HG03439 (cell line): Measurements from ENCODE around the gene IRF2.

Experiments
- ATAC-seq: cut with Tn5 transposase; IDR thresholded peaks from one replicate; pipeline ENCODE4 v1.9.1; 2021; ENCODE audit warnings: mild to moderate bottlenecking, moderate library complexity; ENCODE audit not compliant: unreplicated experiment

IRF2 gene

DNA sequence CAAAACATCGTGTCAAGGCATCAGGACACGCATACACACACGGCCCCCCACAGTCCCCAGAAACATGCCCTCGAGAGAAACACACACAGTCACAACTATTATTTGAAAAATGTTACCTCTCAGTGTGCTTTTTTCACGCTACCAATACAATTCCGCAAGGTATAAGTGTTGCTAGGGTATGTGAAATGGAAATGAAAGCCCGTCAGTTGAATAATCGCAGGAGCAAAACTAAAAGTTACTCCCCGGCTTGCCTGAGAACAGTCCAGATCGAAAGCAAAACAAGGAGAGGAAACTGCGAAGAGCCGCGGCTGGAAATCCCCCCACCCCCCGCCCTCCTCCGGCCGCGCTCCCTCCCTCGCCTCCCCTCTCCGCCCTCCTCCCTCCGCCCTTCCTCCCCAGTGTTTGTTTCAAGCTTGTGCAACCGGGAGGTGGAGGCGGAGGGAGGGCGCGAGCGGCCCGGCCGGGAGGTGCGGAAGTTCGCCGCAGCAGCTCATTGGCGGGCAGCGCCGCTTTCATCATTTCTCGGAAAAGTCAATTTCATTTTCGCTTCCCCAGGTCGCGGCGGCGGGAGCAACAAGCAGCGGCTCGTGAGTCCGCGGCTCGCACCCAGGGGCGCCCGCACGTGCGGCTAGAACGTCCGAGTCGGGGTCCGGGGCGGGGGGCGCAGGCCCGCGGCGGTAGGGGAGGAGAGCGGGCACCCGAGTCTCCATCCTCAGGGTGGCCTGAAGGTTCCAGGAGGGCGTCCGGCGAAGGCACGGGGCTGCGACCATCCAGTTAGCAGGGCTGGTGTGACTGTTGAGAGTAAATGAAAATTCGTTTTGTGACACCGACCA is at the start of gene IRF2:
IRF2 (minus strand) TSS at position 288 of the 833 bp plus-strand sequence. CDS start 45,486 bp downstream, outside the sequence.
- ATAC-seq, result peak; percentile 60

DNA sequence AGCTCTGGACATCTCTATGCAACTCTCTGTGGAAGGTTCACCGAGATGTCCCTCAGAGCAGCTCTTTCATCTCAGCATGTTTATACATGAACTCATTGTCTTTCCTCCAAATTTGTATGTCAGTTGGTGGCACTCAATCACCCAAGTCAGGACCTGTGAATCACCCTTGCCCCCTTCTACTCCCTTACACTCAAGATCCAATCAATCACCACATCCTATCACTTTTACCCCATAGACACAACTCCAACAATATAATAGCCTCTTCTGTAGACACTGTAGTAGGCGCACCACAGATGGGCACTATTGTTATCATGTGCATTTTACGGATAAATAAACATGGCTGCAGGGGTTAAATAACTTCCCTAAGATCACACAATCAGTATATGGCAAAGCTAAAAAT is 41.3 kb upstream of the IRF2 start:
- no peak for ATAC-seq

DNA sequence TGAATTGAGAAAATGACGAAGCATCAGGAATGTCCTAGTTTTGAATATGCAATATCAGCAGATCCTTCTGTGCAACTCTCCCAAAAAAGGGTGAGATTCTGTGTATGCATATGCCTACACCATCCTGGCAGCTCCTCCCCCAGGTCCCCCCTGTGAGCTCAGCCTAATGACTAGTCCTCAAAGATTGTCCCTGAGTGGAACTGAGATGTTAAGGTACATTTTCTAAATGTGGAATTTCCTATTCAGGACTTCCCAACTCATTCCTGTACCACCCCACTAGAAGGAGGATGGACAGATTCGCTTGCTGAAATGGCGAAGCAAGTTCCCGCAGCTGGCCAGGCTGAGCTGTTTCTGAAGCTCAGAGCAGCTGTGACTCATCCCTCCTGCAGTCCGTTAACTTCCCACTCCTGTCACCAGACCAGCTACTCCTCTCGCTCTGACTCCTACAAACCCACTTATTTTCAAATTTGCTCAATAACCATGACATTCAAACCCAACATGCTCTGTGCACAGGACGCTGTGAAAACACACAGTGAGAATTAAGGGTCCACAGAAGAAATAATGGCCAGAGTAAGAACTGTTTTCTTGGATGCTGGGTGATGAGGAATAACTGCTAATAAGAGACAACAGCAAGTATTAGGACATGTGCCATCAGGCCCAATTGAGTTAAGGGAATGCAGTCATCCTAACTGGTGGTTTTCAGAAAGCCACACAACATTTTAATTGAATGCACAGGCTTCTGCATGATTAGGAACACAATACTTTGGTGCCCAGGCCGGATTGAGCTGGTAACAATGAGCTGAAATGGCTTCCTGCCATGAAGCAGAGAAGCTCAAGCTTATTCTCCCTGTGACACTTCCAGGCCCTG is 40.0 kb upstream of the IRF2 start:
- ATAC-seq, result peak; percentile 96

DNA sequence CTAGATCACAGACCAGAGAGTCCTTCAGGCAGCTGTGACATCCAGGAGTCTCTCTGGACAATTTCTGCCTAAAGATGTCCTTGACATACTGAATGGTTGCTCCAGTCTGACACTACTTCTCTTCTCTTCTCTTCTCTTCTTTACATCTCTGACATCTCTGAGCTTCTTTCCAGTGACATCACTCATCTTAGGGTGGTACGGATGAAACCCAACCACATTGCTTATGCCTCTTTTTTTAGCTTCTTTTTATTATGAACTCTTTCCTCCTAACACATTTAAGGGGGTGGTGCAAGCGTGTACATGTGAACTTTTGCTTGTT is 39.4 kb upstream of the IRF2 start:
- peak; percentile 13 for ATAC-seq

DNA sequence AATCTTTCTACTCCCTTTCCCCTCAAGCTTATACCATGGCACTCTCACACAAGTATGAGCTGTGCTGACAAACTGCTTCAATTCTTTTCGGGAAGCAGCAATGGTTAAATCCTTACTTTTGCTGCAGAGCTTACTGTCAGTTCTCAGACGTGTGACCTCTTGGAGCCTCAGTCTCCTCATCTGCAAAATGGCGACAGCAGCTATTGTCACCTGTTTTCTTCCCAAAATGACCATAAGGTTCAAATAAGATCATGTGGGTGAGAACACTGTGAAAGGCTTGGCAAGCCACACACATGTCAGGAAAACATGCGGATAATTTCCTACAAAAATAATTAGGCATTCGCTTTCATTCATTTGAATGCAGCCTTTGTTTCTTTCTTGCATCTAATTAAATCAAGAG is 36.8 kb upstream of the IRF2 start:
- ATAC-seq, result no peak

DNA sequence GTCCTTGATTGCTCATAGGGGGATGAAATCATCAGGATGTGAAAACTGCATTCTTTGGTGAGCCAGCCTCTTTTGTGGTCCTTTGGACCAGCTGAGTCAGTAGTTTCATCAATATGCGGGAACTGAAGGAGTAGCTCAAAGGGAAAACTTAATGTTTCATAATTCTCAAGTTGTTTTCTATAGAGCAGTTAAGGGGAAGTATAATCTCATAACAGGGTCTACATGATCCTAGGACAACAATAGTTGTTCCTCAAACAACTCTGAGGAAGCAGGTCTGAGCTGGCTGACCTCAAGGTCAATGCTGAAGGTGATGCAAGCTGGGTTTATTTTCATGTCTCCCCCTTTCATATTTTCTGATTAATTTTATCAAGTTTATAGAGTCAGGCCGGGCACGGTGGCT is 36.1 kb upstream of the IRF2 start:
- no peak for ATAC-seq

DNA sequence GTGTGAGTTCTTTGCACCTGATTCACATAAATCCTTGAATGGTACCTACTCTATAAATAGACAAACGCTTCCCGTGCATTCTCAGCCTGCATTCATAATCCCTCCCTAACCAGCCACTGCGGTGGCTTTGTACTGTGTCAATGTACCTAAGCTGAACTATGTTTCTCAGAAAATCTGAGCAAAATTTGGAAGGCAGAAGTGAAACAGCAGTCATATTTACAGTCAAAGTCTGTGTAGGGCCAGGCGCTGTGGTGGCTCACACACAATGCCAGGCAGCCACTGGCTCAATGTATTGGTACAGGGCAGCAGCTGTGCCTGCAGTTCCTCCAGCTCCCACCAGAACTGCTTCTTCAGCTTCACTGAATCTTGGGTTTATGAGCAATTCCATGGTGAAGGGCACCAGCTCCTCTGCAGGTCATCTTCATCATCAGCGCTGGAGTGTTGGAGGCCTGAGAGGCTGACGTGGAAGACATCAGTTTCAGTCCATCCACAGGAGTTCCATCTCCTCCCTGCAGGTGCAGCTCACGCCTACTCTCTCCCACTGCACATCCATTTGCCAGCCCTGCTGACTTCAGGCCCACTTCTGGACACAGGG is 32.3 kb upstream of the IRF2 start:
- peak; percentile 96 for ATAC-seq

DNA sequence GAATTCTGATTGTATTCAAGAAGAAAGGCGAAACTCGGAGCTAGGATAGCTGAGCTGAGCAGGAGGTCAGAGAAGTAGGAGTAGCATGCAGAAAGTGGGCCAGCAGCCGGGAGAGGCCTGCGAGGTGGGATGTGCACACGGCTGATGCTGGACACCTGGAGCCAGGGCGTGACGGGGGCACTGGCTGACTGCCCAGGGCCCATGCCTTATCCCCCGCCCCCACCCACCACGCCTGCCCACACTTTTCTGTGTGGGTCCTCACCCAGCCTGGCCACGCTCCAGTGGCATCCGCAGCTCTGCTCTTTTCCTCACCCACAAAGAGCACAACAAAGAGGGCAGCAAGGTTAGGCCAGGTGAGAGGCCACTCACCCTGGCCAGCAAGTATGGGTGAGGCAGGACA is 30.0 kb upstream of the IRF2 start:
- ATAC-seq, result no peak

DNA sequence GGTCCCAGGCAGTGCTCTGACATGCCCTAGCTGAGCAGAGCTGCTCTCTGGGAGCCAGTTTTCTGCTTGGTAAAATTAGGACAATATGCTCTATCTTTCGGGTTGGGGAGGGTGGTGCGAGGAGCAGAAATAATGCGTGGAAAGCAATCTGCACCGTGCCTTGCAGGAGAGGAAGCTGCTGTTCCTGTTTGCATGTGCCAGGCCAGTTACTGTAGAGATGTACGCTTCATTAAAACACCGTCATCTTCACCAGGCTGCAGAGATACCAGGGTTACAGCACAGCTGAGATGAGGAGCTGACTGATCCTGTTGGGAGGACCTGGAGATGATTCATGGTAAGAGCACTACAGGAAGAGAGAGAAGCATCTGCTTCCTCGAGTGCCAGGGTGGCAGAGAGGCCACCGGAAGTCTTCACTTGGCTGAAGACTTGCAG is 29.5 kb upstream of the IRF2 start:
- ATAC-seq, result no peak

DNA sequence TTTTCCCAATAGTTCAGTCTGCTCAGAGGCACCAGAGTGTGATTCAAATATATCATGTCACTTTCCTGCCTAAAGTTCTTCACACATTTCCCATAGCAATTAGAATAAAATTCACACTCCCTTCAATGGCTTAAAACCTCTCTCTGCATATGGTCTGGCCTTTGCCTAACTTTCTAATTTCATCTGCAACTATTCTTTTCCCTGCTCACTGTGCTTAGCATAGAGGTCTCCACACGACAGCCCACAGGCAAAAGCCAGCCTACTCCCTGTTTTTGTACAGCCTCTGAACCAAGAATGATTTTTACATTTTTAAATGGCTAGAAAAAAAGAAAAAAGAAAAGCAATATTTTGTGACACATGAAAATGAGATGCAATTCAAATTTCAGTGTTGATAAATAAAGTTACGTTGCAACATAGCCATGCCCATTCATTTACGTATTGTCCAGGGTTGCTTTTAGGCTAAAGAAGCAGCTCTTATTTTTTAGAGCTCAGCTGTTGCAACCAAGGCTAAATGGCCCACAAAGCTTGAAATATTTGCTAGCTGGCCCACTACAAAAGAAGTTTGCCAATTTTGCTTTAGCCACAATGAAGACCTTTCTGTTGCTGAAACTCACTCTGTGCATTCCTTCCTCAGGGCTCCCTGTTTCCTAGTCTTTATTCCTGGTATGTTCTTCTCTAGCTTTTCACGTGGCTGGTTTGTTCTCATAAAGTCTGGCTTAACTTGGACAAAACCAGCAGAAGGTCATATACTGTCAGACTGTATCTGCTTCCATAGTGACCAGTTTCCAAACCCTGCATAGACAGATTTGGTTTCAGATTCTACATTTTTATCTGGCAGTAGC is 26.6 kb upstream of the IRF2 start:
- ATAC-seq, result no peak

DNA sequence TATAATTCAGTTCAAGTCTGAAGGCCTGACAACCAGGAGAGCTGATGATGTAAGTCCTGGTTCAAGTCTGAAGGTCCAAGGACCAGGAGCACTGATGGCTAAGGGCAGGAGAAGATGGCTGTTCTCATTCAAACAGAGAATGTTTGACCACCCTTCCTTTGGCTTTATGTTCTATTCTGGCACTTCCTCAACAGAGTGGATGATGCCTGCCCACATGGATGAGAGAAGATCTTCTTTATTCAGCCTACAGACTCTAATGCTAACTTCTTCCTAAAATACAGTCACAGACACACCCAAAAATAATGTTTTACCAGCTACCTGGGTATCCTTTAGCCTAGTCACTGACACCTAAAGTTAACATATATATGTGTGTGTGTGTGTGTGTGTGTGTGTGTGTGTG is 25.6 kb upstream of the IRF2 start:
- no peak for ATAC-seq

DNA sequence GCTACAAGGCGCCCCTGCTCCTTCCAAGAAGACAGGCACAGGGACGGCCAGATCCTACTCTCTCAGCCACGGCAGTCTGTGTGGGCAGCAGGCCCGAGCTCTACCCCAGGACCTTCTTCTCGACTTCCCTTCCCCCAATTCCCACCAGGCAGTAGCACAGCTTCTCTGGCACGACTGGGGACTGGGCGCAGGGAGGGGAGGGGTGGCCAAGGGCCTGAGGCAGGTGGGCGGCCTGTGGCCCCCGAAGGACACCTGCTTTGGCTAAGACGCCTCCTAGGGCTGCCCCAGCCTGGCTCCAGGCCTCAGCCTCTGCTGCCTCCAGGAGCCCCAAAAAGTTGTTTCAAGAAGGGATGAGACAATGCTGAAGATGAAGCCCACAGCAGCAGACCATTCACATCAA is 24.2 kb upstream of the IRF2 start:
- no peak for ATAC-seq

DNA sequence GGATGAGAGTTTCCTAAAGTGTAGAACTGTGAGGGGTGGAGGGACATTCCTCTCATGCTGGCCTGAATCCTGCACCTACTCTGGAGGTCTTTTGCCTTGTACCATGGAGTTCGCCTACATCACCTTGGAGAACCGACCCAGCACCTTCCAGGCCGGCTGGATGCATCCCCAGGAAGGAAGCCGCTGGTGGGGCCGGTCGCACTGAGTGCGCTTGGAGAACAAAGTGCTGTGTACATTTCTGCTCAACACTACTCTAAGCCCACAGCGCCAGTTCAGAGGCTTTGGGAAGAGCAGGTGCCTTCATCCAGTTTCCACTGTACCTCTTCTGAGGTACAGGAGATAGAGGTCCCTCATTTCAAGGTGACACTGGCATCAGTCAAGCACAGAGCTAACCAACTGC is 15.4 kb upstream of the IRF2 start:
- ATAC-seq, result no peak

DNA sequence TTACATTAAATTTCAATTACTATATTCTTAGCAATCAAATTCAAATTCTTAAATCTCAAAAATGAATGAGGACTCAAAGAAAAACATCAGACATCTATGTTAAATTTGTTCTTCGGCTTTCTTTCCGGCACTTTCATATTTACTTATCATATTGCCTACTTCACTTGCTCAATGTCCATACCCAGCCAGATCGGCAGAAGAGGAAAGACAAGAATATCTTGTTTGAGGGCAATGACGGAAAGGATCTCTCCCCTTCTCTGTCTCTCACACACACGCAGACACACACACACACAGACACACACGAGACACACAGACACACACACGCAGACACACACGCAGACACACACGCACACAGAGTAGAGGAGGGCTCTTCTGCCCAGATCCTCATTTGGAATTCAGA is 13.2 kb upstream of the IRF2 start:
- ATAC-seq, result no peak

DNA sequence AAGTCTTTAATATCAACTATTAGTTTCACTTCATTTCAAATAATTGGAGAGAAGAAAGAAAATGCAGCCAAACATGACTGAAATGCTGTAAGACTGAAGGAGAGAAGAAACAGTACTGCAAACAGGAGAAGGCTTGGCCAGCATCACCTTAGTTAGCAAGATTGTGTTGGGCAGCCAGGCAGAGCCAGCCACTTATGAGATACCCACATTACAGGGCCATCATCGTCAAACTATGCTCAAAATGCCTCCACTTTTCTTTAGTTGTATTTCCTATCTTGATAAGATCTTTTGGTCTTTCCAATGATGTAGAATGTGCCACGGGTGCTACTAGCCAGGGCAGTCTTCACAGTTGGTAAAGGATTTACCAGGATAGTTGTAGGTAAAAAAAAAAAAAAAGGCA is 10.9 kb upstream of the IRF2 start:
- no peak for ATAC-seq

DNA sequence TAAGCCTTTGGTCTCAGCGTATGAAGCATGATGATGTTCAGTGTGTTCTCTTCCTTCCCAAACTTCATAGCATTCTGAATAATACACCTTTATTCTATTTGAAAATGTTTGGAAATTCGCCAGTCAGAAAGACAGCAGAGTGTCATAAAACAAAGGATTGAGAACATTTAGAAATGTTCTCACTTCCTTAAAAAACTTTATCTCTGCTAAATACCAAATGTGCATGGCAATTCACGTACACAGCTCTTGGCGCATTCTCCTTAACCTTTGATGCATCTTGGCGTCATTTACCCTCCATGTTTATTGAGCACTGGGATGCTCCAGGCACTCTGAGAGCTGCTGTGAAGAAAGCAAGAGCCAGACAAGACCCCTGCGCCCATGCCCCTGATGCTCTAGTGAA is 7.2 kb upstream of the IRF2 start:
- ATAC-seq, result no peak

DNA sequence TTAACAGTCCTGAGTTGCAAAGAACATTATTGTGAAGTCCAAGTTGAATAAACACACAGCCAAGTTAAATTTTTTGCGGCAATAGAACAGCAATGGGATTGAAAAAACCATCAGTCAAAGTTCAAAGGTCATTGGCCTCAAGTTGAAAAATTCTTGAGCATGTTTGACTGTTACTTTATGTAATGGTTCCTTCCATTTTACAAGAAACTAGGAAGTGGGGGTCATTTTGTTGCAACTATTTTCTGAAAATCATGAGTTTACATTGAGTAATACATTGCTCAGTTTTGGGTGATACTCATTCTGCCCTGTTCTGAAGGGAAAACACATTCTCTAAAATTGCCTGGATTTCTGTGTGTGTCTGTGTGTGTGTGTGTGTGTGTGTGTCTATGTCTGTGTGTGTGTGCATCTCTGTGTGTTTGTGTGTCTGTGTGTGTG is 5.2 kb upstream of the IRF2 start:
- no peak for ATAC-seq

DNA sequence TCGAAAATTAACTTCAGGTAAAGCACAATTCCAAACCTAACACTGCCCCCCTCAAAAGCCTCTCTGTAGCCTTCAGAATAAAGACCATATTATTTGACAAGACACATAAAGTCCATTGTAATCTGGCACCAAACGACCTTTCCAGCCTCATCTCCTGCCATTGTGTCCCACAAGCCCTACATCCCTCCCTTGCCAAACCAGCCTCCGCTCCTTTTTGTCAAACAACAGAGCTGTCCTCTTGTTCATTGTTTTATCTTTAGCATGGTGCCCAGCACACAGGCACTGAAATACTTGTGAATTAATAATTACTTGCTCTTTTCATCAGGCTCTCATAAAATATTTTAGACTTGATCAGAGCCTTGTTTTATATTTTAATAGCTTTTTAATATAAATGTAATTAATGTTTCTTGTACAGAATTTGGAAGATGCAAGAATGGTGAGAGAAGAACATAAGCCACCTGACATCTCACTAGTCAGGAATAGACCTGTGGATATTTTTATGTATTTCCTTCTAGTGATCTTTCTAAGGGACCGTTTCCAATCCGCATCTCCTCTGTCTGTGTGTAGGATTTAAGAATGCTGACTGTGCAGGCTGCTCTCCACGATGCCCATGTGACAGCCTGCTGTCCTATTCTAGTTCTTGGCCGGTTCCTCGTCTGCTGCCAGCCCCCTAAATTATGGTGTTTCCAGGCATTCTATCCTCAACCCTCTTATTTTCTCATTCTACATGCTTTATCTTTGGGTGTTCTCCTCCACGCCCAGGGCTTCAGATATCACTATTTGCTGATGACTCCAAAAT is 3.0 kb upstream of the IRF2 start:
- no peak for ATAC-seq

DNA sequence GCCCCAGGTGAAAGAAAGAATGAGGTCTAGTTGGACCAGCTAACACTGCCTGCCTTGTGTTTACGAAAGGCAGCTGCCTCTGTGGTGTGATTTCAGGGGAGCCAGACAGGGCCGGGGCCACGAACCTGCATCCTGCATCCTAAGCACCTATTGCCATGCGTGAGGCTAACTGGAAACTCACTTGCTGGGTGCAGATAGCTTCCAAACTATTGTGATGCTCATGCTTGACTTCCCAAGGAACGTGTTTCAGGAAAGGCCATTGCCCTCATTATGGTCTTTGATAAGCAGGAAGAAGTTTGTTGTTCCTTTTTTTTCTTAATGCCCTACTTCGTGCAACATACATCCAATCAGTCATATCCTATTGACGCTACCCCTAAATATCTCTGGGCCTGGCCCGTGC is 2.3 kb upstream of the IRF2 start:
- no peak for ATAC-seq

DNA sequence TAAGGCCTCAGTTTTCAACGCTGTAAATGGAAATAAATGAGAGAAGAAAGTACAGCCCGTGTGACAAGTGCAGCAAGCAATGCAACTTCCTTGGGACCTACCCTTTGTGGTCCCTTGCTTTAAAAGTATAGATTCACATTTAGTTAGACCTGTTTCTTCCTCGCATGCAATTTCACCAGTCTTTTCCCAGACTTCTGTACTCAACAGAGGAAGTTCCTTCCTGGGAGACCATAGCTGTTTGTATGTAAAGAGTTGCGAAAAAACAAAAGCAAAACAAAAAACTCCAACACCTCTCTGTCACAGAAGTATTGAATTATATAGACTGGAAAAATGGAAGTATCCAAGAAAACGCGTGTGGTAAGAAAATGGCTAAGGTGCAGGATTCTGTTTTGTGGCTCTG is 1.1 kb upstream of the IRF2 start:
- no peak for ATAC-seq
